HS-5 (cell line): ENCODE measurements around the gene PTPRM.
"Not testable (repeated sequence)": the region's sequence is repeated elsewhere in the genome, so short reads cannot be mapped to it uniquely, and the experiment has no call there.

Experiments
- DNase-seq: peaks from one replicate; pipeline ENCODE4 v3.0.0-alpha.2; 2012; ENCODE audit warnings: low read depth

The PTPRM gene

GRCh38 chr18:8433771-8434170, 866.7 kb downstream of the PTPRM start:
- DNase-seq = no peak

DNA sequence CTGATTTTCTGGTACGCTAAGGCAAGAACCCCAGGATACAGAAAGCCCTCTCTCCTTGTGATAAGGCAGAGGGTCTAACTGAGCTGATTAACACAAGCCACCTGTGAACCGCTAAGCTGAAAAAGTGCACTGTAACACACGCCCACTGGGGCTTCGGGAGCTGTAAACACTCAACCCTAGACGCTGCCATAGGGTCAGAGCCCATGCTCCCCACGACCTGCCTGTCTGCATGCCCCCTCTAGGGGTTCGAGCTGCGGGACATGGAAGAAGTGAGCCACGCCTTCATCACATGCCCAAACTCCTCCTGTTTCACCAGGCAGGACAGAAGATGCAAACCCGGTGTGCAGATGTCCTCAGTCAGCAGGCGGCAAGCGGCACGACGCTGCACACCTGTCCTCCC, 868.3 kb downstream of the PTPRM start:
- no peak for DNase-seq

GRCh38 chr18:8439055-8439454, 871.9 kb downstream of the PTPRM start:
- DNase-seq = no peak

DNA sequence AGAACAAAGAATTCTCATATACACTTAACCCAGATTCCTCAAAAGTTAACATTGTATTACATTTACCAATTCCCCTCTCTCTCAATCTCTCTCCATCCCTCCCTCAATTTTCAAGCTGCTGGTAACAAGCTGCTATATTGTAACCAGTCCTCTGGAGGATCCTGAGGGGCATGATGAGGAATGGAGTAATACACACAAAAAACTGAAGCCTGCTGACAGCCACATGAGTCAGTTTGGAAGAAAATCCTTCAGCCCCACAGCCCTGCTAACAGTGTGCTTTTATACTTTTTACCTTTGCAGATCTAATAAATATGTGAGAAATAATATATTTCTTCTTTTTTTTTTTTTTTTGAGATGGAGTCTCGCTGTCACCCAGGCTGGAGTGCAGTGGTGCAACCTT, 876.4 kb downstream of the PTPRM start:
- no peak for DNase-seq

DNA sequence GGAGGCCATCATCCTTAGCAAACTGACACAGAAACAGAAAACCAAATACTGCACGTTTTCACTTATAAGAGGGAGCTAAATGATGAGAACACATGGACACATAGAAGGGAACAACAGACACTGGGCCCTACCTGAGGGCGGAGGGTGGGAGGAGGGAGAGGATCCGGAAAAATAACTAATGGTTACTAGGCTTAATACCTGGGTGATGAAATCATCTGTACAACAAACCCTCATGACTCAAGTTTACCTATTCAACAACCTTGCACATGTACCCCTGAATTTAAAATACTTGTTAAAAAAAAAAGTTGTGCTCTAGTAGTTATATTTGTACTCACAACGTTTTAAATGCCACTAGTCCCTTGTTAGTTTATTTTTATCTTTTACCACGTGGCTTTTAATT, 879.8 kb downstream of the PTPRM start:
- not testable (repeated sequence) for DNase-seq

DNA sequence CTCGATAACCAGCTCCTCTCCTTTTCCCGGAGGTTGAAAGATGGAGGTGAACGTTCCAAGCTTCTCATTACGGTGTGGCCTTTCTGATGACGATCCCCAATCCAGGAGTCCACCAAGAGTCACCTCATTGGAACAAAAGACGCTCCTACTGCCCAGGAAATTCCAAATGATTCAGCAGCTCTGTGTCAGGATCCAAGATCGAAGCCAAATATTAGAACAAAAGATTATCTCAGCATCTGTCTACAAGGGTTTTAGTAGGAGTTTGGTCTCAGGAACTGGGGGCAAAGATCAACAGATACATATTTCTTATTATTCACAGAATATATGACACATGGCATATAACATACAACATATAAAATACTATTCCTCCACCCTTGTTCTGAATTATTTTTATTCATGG, 881.0 kb downstream of the PTPRM start:
- no peak for DNase-seq

GRCh38 chr18:8450013-8450412, 882.9 kb downstream of the PTPRM start:
- no peak for DNase-seq

DNA sequence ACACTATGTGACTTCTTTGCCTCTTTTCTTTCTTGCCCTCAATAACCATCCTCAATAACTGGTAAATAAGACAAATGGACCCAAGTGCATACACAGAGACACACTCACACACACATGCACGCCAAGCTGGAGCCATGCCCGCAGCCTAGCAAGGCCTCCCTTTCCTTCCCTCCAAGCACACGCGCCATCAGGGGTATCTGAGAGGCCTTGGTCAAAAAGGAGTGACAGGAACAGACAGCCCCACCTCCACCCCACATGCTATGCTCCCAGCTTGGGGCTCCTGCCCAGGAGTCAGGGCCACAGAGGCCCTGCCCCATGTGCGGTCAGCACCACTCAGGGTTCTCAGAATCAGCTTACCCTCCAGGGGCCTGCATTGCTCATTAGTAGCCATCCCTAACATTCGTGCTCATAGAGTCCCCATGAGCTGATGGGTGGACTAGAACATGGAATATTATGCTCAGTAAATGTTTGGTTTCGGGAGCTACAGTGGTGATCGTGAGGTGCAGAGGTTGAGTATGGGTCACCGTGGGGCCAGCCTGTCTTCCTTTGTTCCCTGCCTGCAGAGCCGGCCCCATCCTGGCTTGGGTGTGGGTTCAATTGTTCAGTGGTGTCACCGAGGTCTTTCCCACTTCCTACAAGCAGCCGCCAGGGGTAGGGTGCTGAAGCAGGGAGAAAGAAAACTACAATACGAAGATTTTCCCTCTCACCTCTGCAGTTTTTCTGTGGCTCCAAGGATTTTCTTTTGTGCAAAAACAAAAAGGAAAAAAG, 884.0 kb downstream of the PTPRM start:
- DNase-seq = no peak

DNA sequence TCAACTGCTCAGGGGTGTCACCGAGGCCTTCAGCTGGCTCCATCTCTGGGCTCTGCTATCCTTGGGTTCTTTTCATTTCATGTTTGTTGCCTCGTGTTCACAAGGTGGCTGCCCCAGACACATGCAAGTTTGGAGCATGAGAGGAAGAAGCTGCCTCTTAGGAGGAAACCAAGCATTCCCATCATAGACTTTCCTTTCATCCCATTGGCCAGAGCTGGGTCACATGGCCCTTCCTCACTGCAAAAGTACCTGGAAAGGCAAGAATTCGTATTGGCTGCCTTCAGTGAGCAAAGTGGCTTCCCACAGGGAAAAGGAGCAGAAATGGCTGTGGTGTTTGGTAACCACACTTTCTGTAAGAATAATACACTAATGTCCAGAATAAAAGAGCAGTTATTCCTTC, 886.4 kb downstream of the PTPRM start:
- DNase-seq = no peak

GRCh38 chr18:8454136-8454535, 887.0 kb downstream of the PTPRM start:
- no peak for DNase-seq

DNA sequence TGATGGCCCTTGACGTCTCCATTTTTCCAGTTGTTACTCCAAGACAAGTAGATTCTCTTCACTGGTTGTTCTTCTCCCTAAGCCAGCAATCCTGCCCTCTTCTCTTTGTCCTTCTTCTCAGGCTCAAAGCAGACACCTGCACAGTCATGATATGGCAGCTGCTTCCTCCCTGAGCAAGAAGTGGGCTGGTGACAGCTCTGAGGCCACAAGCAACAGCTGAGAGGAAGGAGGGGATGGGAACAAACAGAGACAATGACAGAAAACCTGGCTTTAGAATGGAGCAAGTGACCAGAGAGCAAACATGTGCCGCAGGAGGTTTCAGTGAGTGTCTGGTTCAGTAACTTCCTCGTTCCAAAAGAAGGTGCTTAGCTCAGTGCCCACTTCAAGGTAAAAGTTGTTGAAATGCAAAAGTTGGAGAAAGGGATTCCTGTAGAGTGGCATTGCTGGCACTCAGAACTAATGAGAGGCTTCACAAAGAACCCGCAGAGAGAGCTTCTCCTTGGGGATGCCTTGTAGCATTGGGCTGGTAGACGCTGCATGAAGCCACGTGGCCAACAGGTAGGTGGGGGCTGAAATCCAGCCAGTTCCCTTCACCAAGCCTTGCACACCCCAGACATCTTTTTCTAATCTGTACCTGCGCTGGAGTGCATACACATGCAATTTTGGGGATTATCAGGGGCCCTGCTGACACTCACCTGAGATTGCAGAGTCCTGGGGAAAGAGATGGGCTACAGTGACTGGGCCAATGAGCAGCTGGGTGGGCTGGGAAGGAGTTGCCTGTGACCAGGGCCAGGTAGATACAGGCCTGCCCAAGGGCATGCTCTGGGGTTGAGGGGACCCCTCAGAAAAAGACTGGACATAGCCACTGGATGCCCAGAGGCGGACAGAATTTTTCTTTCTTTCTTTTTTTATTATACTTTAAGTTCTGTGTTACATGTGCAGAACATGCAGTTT, 888.8 kb downstream of the PTPRM start:
- no peak for DNase-seq
